Erythroblast (primary cell): Measurements from ENCODE around the gene CDK2.

Source experiments
- DNase-seq, 2 experiments: peaks; one replicate each; lab custom pipeline; 2025; lab: John Stamatoyannopoulos, UW
- GATA1 ChIP-seq: IDR thresholded peaks from 2 replicates; pipeline ENCODE4 v1.6.1; 2011; ENCODE audit warnings: low read depth, mild to moderate bottlenecking, control low read depth, low read length, moderate library complexity
- POLR2A ChIP-seq: IDR thresholded peaks from 2 replicates; pipeline ENCODE4 v1.6.1; 2011; ENCODE audit warnings: mild to moderate bottlenecking, low read length

The CDK2 gene

DNA sequence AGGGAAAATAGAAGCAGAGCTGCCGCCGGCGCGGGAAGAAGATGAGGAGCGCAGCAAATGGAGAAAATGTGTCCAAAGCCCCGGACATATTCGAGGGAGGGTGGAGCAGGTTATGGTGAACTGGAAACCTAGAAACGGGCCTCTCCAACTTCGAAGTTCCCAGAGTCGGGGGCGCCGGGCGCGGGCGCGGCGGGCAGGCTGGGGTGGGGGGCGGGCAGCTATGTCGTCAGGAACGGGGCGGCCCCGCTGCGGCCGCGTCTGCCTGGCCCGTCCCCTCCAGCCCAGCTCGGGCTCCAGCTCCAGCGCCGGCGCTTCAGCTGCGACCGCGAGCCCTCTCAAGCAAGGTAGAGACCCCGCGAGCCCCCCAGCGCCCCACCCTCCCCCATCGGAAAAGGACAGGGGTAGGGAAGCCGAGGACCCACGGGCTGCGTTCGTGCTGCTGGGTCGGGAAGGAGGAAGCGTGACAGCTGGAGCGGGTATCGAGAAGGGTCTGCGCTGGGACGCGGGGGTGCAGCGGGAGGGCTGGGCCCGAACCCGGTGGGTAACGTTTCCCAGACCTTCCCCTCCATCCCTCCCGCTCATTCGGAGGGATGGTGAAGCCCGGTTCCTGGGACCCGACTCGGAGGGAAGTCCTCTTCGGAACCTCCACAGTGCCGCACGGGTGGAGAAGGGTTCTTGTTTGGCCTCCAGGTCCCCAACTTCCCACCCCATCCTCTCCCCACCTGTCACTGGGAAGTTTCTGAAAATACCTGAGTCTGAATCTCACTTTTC is 34.7 kb upstream of the CDK2 start:
- TF ChIP-seq GATA1 (no peak), POLR2A (no peak)
- DNase-seq, result peak; percentile 69 to 70

DNA sequence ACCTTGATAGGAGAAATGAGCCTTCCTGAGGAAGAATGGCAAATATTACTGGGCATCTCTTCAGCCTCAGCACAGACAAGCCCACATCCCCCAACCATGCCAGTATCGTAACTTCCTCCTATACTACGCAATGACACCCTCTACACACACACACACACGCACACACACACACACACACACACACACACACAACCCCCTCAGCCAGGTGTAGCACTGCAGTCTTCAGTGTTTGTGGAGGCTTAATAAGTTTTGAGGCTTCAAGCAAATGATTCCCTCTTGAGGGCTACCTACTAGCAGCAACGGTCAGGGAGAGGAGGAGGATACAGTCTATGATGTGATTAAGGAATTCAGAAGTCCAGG is 34.1 kb upstream of the CDK2 start:
- no peak for TF ChIP-seq GATA1
- TF ChIP-seq POLR2A, result no peak
- peak; percentile 37 to 54 for DNase-seq

DNA sequence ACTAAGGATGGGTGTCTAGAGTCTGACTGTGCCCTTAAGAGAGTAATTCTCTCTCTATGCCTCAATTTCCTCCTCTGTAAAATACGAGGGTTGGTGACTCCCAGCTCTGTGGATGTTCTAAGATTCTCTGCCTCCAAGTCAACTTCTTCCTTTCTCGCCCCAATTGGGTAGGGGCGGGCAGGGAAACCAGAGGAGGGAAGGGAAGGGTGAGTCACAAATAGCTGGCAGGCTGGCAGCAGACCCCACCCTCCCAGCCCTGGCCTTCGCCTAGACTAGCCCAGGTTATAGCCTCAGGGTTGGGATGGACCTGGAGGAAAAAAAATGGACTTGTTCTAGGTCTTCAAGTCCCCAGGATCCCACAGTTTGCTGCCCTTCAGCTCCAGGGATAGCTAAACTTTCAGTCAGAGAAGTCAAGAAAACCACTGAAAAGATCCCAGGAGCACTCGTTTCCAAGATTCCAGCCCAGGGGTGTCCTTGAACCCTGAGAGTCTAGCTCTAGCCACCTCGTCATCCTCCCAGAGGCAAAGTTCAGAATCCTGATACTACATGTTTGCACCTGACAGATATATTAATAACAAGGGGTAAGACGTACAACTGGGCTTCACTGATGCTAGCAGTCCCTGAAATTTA is 33.3 kb upstream of the CDK2 start:
- TF ChIP-seq GATA1, result no peak
- no peak for TF ChIP-seq POLR2A
- peak in 1 of 2 experiments; percentile 30 for DNase-seq

DNA sequence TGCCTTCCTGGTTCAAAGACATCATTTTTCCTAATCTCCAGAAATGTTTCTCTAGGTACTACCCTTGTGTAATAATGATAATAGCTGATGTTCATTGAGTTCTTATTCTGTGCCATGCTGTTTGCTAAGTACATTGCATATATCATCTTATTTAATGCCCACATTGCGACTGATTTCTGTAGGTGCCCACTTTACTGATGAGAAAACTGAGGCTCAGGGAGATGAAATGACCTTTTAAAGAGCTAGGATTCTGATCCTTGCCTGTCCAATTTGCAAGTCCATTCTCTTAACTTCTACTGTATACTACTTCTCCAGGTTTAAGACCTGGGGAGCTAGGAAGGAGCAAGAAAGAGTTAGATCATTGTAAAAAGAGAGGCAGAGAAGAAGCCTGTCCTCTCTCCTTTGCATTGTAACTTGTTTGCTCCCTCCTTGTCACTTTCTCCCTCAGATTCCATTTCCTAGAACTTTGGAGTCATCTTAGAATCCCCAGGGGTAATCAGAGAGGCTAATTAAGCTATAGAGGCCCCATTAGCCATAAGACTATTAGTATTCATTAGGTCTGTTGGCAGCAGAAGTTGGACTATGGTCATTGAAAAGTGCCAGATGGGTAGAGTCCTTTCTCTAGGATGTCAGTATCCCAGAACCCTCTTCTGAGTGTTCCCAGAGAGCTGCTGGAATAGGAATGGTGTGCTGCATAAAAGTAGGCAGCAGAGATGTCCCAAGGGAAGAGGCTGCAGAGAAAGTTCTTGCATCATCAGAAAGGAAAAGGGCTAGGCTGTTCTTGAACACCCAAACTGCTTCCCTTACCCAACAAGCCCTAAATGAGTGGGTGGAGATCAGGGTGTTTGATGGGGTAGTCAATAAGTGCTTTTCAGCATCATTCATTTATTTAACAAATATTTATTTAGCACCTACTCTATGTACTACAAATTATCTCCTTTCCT is 32.6 kb upstream of the CDK2 start:
- TF ChIP-seq GATA1 (no peak), POLR2A (no peak)
- no peak for DNase-seq

DNA sequence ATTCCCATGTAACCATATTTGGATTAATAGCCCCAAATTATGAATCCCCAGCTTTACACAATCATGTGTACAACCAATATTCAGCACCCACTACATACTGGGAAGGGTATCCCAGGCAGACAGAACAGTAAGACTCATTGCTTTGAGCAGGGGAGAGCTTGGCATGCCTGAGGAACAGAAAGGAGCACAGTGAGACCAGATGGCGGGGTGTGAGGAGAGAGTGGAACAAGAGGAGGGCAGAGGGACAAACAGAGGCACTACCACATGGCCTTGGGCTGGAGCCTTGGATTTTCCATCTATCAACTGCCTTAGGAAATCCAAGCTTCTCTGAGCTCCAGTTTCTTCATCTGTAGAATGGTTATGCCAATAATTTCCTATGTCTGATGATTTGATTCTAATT is 31.9 kb upstream of the CDK2 start:
- DNase-seq, result no peak
- TF ChIP-seq GATA1 (no peak), POLR2A (no peak)

DNA sequence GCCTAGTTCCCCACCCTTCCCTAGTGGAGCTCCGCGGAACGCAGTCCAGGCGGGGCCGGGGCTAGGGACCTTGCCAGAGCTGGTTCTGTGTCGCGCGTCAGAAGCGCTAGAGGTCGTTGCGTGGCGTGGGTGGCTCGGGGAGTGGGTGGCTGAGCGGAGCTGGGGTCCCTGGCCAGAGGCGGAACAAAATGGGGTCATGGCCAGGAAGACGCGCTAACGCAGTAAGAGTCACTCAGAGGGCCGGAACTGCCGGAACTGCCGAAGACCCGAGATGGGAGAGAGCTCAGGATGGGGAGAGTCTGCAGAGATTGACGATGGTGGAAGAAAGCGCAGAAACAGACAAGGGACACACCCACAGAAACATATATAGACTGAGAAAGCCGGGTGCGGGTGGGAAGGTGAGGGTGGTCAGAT is 30.9 kb upstream of the CDK2 start:
- no peak for DNase-seq
- TF ChIP-seq POLR2A (no peak), GATA1 (no peak)

DNA sequence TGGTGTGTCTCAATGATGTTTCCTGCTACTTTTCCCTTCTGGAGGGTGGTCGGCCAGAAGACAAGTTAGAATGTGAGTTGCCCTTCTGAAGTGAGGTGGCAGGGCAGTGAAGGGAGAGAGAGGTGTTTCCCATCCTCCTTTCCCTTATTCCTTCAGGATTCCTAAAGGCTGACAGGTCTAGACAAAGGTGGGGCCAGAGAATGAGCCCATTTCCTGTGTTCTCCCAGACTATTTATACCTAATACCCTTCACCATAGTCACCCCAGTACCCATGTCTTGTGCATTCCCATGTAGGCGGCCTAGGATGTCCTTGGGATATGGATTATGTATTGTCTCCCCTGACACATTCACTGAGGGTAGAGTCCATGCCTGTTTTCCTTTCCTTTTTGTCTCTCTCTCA is 28.6 kb upstream of the CDK2 start:
- TF ChIP-seq GATA1 (no peak), POLR2A (no peak)
- no peak for DNase-seq

DNA sequence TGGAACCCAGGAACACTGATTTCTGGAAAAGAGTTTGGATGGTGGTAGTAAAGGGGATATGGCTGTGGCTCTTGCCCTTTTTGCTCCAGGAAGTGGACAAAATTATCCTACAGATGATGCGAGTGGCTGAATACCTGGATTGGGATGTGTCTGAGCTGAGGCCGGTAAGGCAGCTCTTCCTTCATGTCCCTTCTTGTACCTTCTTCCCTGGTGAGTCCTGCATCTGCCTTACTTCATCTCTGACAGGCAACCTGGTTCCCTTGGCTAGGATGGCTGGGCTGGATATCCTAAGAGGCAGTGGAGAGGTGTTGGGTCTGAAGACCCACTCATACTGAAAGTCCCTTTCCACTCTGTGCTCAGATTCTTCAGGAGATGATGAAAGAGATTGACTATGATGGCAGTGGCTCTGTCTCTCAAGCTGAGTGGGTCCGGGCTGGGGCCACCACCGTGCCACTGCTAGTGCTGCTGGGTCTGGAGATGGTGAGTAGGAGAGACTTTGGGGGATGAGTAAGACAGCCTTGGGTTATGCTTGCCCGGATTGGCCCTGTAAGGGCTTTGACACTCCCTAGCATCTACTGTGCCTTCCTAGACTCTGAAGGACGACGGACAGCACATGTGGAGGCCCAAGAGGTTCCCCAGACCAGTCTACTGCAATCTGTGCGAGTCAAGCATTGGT is 27.7 kb upstream of the CDK2 start:
- TF ChIP-seq POLR2A, result no peak
- TF ChIP-seq GATA1, result no peak
- no peak for DNase-seq

DNA sequence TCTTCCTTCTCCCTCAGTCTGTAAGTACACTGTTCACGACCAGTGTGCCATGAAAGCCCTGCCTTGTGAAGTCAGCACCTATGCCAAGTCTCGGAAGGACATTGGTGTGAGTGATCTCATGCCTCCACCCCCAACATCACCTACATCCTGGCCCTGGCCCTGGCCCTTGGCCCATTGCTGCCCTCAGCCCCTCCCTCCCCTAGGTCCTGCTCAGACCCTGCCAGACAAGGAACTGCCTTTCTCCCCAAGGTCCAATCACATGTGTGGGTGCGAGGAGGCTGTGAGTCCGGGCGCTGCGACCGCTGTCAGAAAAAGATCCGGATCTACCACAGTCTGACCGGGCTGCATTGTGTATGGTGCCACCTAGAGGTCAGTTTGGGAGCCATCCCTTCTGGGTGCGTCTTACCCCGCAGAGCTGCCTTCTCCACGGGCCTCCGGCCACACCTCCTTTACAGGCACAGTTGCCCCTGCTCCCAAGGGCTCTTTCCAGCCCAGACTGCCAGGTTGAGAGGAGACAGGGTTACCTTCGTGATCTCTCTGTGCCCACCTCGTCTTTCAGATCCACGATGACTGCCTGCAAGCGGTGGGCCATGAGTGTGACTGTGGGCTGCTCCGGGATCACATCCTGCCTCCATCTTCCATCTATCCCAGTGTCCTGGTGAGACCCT is 26.4 kb upstream of the CDK2 start:
- DNase-seq, result peak; percentile 88 to 92
- TF ChIP-seq POLR2A, result no peak
- no peak for TF ChIP-seq GATA1

DNA sequence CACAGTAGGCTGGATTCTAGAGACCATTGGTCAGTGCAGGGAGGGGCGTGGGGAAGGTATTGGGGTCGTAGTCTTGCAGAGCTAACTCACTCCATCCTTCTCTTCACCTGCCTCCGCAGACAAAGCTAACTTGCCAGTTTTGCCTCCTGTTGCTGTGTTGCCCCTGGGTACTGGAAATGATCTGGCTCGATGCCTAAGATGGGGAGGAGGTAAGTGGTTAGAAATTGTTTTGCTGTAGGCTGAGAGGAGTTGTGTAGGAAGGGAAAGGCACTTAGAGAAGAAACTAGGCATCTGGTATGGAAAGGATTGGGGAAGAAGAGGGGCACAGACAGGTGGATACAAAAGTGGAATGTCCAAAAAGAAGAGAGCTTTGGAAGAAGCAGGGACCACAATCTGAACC is 24.6 kb upstream of the CDK2 start:
- DNase-seq, result no peak

DNA sequence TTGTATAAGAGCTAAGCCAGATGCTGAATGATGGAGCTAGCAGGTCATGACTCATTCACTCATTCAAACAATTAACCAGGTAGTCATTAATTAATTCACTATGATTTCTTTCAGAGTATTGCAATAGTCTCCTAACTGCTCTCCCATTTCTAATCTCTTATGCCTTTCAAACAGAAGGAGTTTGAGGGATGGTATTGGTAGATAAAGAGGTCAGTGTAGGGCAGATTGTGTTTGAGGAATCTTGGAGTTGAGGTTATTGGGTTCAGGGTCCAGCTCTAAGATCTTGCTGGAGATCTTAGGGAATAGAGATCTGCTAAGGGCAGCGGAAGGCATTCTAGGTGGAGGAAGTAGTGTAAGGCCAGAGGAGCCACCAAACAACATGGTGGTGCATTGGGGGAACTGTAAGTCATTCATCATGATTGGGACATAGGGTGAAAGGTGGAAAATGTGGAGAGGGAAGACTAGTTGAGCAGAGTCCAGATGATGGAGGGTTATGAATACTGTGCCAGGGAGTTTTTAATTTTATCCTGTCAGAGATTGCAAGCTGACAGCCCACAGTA is 24.0 kb upstream of the CDK2 start:
- TF ChIP-seq GATA1 (no peak), POLR2A (no peak)

More for the DNA sequence above, 24.6 kb upstream of the CDK2 start:
- TF ChIP-seq GATA1, result no peak
- no peak for TF ChIP-seq POLR2A

DNA sequence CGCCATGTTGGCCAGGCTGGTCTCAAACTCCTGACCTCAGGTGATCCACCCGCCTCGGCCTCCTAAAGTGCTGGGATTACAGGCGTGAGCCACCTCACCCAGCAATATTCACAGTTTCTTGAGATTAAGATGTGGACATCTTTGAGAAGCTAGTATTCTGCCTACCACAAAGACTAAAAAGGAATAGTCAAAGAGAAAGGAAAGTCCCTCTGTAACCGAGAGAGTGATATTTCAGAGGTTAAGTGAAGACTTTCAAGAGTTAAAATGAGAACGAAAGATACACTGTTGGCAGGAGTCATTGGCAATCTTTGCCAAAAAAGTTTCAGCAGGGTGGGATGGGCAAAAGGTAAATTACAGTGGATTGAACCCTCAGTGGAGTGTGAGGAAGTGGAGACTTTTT is 20.1 kb upstream of the CDK2 start:
- DNase-seq, result no peak
- TF ChIP-seq POLR2A, result no peak
- no peak for TF ChIP-seq GATA1

More for the DNA sequence above, 24.0 kb upstream of the CDK2 start:
- DNase-seq, result peak; percentile 61 to 72
